A673 (cell line): Measurements from ENCODE around the gene NREP.

Experiments used
- CTCF ChIP-seq: fragments of 300-800, 200-600 bp; sonication (generic); conservative IDR thresholded peaks from 2 replicates; pipeline ENCODE4 v1.5.1; 2017; ENCODE audit warnings: low read depth, mild to moderate bottlenecking, antibody characterized with exemption, low read length, moderate library complexity, mixed read lengths
- EZH2 ChIP-seq: fragments of 200-600 bp; sonication (generic); IDR thresholded peaks from 2 replicates; pipeline ENCODE4 v1.6.1; 2017; ENCODE audit warnings: borderline replicate concordance, low read depth, mild to moderate bottlenecking, mixed read lengths, antibody characterized with exemption, low read length; ENCODE audit not compliant: poor library complexity, severe bottlenecking

GRCh38 chr5:111743512-111743911 lies 13.5 kb downstream of the NREP start:
- TF ChIP-seq EZH2 = no peak
- no peak for TF ChIP-seq CTCF
